K562 (cell line): ENCODE measurements around the gene TMPO. TPM values are rescaled to one million over a fixed set of nuclear protein-coding genes. Genes with fewer than 3 reads are reported as not detected.

Experiments
- ATF1 ChIP-seq, 2 experiments: fragments of 450-650 bp in 1 of 2; IDR thresholded peaks; 2 replicates each; pipeline ENCODE4 v1.6.1; 2016; ENCODE audit warnings: missing compliant biosample characterization in 1 of 2, missing genetic modification characterization in 1 of 2
- ATF7 ChIP-seq: fragments of 450-650 bp; IDR thresholded peaks from 2 replicates; pipeline ENCODE4 v1.7.1; 2014; ENCODE audit warnings: mild to moderate bottlenecking, moderate library complexity
- HDAC1 ChIP-seq, 2 experiments: fragments of 450-650 bp; IDR thresholded peaks; 2 replicates each; pipeline ENCODE4 v1.6.1; 2016 to 2017; ENCODE audit warnings: inconsistent platforms in 1 of 2, mild to moderate bottlenecking in 1 of 2, moderate library complexity in 1 of 2
- MGA ChIP-seq: fragments of 450-650 bp; IDR thresholded peaks from 2 replicates; pipeline ENCODE4 v1.6.1; 2016; ENCODE audit warnings: mild to moderate bottlenecking, moderate library complexity
- STAT6 ChIP-seq: sonication (generic); formaldehyde crosslinking; IDR thresholded peaks from 2 replicates; pipeline ENCODE4 v1.8.1; 2023; ENCODE audit warnings: mild to moderate bottlenecking, missing genetic modification reagents
- ZC3H8 ChIP-seq: fragments of 450-650 bp; IDR thresholded peaks from 2 replicates; pipeline ENCODE4 v1.6.1; 2017
- ZMIZ1 ChIP-seq, 2 experiments: fragments of 150-350 bp in 1 of 2; IDR thresholded peaks; 2 replicates each; pipeline ENCODE4 v1.6.1; 2012 to 2016; ENCODE audit warnings: low read depth in 2 of 2, low read length in 2 of 2, mild to moderate bottlenecking in 1 of 2, moderate library complexity in 1 of 2
- ZNF324 ChIP-seq: fragments of 250-450 bp; sonication (Bioruptor Pico); IDR thresholded peaks from 2 replicates; pipeline ENCODE4 v1.4.0; 2020; ENCODE audit warnings: mild to moderate bottlenecking
- polyA plus RNA-seq, 8 experiments: library from polyadenylated mRNA; depleted of rRNA in 4 of 8; stranded (reverse) in 5 of 8; unstranded in 3 of 8; fragments of >200 nt; fragmentation: Nextera tagmentation in 2 of 8; fragmentation: Illumina TruSeq in 1 of 8; extraction: Ambion mirVana in 2 of 8; extraction: Trizol in 1 of 8; gene quantifications; 2 replicates each; pipeline versions ENCODE4 v1.2.1 to v1.2.3, GENCODE V29; 2011 to 2014; ENCODE audit warnings: inconsistent platforms in 1 of 8, missing spikeins in 1 of 8
- total RNA-seq, 7 experiments: library from RNA; depleted of rRNA in 6 of 7; stranded (reverse); fragments of >200 nt in 6 of 7; fragmentation: Illumina TruSeq in 2 of 7; extraction: Trizol in 2 of 7; gene quantifications; 2 replicates each; pipeline versions ENCODE4 v1.2.1 to v1.2.3, GENCODE V29; 2011 to 2021; ENCODE audit warnings: low replicate concordance in 1 of 7

TMPO gene
- total and polyA plus RNA-seq, 9 of the 15 experiments (the other 6 are each of a cell fraction or from before 2014, with no cell fraction given), result 62.1 to 263 (median 182) TPM

- TF ChIP-seq STAT6 (CRISPR knock-in tag), result 0 out of 2 replicates have a peak, but pooled peaks have one; percentile 53
- TF ChIP-seq ATF1 (CRISPR knock-in tag; IDR thresholded peaks at IDR 0.05), result no peak
- peak; percentile 76 for TF ChIP-seq ATF1 (tag; IDR thresholded peaks at IDR 0.05)
- TF ChIP-seq ZC3H8, result no peak
- TF ChIP-seq ZMIZ1 (IDR thresholded peaks at IDR 0.05; ENCODE audit: low read depth in 2 of 2, low read length in 2 of 2), result peak in 1 of 2 experiments; percentile 42; a peak in 1 of 4 replicates
- TF ChIP-seq MGA, result peak; percentile 75
- peak; percentile 57 for TF ChIP-seq ATF7
- peak in 1 of 2 experiments; percentile 46; a peak in 2 of 4 replicates for TF ChIP-seq HDAC1 (IDR thresholded peaks at IDR 0.05)
- TF ChIP-seq ZNF324 (CRISPR knock-in tag), result no peak
Observed at GRCh38 chr12:98515287-98516110, at the start of gene TMPO (continued).
